HG03520 (cell line): ENCODE results near the gene MRPL12.
A peak's percentile ranks its signal among the peaks of the same experiment; 100 is the strongest.

Experiments
- ATAC-seq: cut with Tn5 transposase; IDR thresholded peaks from one replicate; pipeline ENCODE4 v1.9.1; 2021; ENCODE audit warnings: mild to moderate bottlenecking, moderate library complexity; ENCODE audit not compliant: unreplicated experiment

The MRPL12 gene

GRCh38 chr17:81700353-81701287 lies 2.5 kb upstream of the MRPL12 start:
- no peak for ATAC-seq

DNA sequence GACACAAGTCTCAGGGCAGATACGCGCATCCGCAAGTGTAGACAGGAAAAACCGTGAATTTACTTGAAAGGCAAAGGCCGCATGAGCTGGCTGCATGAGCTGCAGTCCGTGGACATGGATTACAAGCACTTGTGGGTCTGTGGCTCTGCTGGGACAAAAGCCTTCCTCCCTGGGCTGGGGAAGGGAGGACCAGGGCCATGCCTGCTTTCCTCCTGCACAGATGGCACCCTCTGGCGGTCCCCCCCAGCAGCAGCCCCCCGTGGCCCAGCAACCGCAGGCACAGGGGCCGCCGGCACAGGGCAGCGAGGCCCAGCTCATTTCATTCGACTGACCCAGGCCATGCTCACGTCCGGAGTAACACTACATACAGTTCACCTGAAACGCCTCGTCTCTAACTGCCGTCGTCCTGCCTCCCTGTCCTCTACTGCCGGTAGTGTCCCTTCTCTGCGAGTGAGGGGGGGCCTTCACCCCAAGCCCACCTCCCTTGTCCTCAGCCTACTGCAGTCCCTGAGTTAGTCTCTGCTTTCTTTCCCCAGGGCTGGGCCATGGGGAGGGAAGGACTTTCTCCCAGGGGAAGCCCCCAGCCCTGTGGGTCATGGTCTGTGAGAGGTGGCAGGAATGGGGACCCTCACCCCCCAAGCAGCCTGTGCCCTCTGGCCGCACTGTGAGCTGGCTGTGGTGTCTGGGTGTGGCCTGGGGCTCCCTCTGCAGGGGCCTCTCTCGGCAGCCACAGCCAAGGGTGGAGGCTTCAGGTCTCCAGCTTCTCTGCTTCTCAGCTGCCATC lies 1.7 kb upstream of the MRPL12 start:
- no peak for ATAC-seq

GRCh38 chr17:81703747-81704654 lies 834 bp downstream of the MRPL12 start:
- ATAC-seq, result no peak

- no peak for ATAC-seq
Observed at GRCh38 chr17:81705518-81706231, 2.5 kb downstream of the MRPL12 start.

DNA sequence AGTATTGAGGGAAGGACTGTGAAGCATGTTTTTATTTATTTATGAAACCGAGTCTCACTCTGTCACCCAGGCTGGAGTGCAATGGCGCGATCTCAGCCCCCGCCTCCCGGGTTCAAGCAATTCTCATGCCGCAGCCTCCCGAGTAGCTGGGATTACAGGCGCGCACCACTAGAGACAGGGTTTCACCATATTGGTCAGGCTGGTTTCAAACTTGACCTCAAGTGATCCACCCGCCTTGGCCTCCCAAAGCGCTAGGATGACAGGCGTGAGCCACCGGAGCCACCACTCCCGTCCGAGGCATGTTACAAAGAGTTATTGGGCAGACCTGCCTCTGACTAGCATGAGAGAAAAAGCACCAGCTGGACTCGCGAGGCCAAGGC lies 3.1 kb downstream of the MRPL12 start:
- no peak for ATAC-seq

DNA sequence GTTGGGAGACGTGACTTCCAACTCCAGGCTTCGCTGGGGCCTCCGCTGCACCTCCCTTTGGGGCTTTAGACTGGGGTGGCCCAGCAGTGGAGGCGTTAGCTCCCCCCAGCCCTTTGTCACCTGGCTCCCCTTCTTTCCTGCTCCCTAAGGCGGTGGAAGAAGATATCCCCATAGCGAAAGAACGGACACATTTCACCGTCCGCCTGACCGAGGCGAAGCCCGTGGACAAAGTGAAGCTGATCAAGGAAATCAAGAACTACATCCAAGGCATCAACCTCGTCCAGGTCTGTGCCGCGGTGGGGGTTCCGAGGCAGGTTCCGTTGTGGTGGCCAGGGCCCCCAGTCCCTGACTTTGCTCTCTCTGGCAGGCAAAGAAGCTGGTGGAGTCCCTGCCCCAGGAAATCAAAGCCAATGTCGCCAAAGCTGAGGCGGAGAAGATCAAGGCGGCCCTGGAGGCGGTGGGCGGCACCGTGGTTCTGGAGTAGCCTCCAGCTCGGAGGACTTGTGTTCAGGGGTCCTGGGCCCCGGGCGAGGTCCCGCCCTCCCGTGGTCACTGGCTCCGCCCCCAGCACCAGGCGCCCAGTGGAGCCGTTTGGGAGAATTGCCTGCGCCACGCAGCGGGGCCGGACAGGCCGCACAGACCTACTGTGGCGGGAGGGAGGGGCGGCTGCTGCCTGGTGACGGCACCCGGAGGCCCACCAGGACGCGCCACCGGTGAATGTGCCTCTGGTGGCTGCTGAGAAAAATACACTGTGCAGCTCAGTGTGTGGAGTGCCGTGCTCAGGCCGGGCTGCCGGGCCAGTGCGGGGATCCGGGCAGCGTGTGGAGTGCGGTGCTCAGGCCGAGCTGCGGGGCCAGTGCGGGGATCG lies 3.8 kb downstream of the MRPL12 start:
- ATAC-seq, result no peak

- ATAC-seq, result no peak
Observed at GRCh38 chr17:81707725-81708646, 4.8 kb downstream of the MRPL12 start.

GRCh38 chr17:81708739-81709185 lies 5.6 kb downstream of the MRPL12 start:
- ATAC-seq, result no peak

GRCh38 chr17:81710514-81711308 lies 7.5 kb downstream of the MRPL12 start:
- no peak for ATAC-seq

DNA sequence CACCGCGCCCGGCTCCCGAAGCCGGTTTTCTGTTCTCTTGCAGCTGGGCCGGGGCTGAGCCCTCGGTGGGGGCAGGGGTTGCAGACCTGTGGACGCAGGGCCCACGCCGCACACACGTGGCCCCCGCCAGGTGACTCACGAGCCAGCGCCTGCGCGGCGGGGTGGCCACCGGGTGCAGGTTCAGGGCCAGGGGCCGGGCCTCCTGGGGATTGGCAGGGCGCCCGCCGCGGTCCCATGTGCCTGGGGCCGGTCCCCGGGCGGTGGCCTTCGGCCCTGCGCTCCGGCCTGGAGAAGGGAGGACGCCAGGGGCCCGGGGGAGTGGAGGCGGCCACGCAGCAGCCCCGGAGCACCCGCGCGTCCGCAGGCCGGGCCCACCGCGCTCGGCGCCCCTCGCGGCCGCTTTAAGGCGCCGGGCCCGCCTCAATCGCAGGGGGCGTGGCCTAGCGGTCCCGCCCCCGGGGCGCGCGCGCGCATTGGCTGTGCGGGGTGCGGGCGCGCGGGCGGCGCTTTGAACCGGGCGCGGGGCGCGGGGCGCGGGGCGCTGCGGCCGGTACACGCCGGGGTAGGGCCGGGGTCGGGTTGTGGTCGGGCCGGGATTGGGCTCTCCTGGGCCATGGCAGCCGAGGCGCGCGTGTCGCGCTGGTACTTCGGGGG lies 8.8 kb downstream of the MRPL12 start, which contains the start of gene SLC25A10:
TSS of gene SLC25A10 (plus strand) at position 471 of the 654 bp plus-strand sequence. CDS start at position 614, 143 bp downstream.
- ATAC-seq, result peak; percentile 46

- no peak for ATAC-seq
Observed at GRCh38 chr17:81712468-81713003, 9.4 kb downstream of the MRPL12 start.

DNA sequence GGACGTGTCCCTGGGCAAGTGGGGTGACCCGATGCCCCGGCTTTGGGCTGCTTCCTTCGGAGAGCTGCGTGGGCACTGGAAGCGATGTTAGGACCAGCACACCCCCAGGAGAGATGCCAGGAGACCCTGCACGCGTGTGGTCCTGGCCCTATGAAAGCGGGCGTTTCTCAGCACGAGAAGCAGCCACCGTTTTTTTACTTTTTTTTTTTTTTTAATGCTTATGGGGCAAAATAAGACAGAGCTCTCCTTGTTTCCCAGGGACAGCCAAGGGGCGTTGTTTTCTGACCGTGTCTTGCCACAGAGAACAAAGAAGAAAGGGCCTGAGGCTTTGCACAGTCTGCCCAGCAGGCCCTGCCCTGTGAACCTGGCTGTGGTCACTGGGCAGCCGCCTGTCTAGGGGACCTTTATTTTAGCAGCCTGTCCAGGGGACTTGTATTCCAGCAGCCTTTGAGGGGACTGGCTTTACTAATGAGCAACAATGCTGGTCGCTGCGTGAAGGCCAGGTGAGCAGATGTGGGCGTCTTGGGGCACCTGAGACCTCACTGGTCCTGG lies 9.9 kb downstream of the MRPL12 start:
- no peak for ATAC-seq

DNA sequence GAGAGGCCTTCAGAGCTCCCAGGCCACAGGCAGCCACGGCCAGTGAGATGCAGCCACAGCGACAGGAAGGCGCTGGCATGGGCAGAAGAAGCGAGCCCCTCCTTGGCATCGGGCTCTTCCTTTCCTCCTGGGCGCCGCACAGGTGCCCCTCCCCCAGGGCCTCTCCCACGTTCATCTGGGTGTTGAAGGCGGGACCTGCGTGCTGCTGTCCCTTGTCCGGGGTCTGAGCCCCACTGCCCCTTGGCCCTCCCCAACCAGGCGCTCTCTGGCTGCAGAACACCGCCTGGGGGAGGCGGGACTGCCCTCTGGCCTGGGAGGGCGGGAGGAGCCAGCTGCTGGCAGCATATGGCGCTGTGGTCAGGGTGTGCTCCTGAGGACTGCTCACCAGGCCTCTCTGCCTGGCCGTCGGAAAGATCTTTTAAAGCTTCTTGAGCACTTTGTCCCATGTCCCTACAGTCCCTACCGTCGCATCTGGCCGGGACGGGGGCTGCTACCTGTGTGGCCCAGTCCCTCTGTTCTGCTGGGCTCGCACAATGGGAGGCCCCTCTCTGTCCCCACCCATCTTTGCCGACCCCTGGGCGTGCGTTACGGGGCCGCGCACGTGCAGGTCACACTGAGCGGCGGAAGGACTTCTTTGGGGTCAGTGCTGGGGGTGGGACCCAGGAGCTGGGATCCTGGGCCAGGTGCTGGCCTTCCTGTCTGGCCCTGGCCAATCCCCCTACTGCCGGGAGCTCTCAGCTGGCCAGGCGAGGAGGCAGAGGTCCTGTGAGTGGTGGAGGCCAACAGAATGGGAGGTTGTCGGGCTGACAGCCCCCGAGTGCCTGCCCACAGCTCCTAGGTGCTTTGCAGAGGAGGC lies 10.6 kb downstream of the MRPL12 start:
- ATAC-seq, result no peak

DNA sequence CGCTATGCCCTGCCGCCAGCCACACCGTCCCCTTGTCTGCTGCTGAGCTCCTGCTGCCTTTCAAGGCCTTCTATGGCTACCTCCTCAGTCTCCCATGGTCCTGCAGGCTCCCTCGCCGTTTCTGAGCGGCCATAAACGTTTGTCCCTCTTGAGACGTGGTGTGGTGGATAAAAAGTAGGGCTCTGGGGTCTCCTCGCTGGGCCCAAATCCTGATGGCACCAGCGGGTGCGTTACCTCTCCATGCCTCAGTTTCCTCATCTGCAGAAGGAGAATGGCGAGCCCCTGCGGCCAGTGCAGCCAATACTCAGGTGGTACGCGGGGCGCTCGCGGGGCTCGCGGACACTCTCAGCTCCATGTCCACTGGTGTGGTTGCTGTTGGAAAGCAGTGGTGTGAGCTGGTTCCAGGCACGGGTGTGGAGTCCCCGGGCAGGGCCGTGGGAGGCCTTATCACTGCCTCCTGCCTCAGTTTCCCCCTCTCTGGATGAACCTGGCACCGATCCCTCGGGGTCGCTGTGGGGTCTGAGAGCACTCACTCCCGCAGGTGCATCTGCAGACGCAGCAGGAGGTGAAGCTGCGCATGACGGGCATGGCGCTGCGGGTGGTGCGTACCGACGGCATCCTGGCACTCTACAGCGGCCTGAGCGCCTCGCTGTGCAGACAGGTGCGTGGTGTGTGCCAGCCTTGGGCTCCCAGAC lies 11.4 kb downstream of the MRPL12 start:
- ATAC-seq, result no peak
